NCI-H510A (cell line): ENCODE data around the gene CTIF.

Experiments
- DNase-seq: peaks from one replicate; lab custom pipeline; 2025; lab: John Stamatoyannopoulos, UW

The CTIF gene

GRCh38 chr18:48776156-48776555, 237.3 kb downstream of the CTIF start:
- DNase-seq, result no peak

GRCh38 chr18:48776641-48777025, 237.8 kb downstream of the CTIF start:
- DNase-seq, result no peak

- no peak for DNase-seq
These were observed 238.4 kb downstream of the CTIF start for GRCh38 chr18:48777026-48777743.

- no peak for DNase-seq
These were observed 238.9 kb downstream of the CTIF start for GRCh38 chr18:48777744-48778116.

- DNase-seq, result no peak
These were observed 239.6 kb downstream of the CTIF start for GRCh38 chr18:48778344-48779011.

GRCh38 chr18:48779462-48779861, 240.6 kb downstream of the CTIF start:
- no peak for DNase-seq

GRCh38 chr18:48780201-48780912, 241.5 kb downstream of the CTIF start:
- DNase-seq, result no peak

GRCh38 chr18:48780913-48781162, 242.0 kb downstream of the CTIF start:
- no peak for DNase-seq

GRCh38 chr18:48781163-48781987, 242.5 kb downstream of the CTIF start:
- no peak for DNase-seq

GRCh38 chr18:48781988-48782363, 243.1 kb downstream of the CTIF start:
- DNase-seq, result no peak

GRCh38 chr18:48782381-48782861, 243.6 kb downstream of the CTIF start:
- DNase-seq, result no peak

- DNase-seq, result no peak
These were observed 245.0 kb downstream of the CTIF start for GRCh38 chr18:48783616-48784520.

GRCh38 chr18:48784656-48785055, 245.8 kb downstream of the CTIF start:
- no peak for DNase-seq

GRCh38 chr18:48785091-48785614, 246.3 kb downstream of the CTIF start:
- DNase-seq, result no peak

GRCh38 chr18:48785736-48786454, 247.1 kb downstream of the CTIF start:
- DNase-seq, result no peak

GRCh38 chr18:48786455-48787202, 247.8 kb downstream of the CTIF start:
- DNase-seq, result no peak

GRCh38 chr18:48787203-48788151, 248.6 kb downstream of the CTIF start:
- DNase-seq, result no peak

- DNase-seq, result no peak
These were observed 249.5 kb downstream of the CTIF start for GRCh38 chr18:48788373-48788772.
